NT2/D1 (cell line): ENCODE measurements around the gene NAA15.

Source experiments
- SUZ12 ChIP-seq: IDR thresholded peaks from 2 replicates; pipeline ENCODE4 v1.6.1; 2011; ENCODE audit not compliant: insufficient read length, insufficient read depth; ENCODE audit errors: extremely low read depth
- YY1 ChIP-seq: IDR thresholded peaks from 2 replicates; pipeline ENCODE4 v1.6.1; 2011; ENCODE audit not compliant: insufficient read length, insufficient read depth
- ZNF274 ChIP-seq: IDR thresholded peaks from 2 replicates; pipeline ENCODE4 v1.6.1; 2011; ENCODE audit warnings: mild to moderate bottlenecking, low read depth, low read length

GRCh38 chr4:139420652-139421051 is 119.3 kb downstream of the NAA15 start:
- TF ChIP-seq YY1 (no peak), SUZ12 (no peak), ZNF274 (no peak)
